HG02852 (cell line): ENCODE results near the gene CRACDL.

Experiments used
- ATAC-seq: cut with Tn5 transposase; IDR thresholded peaks from one replicate; pipeline ENCODE4 v1.9.1; 2021; ENCODE audit warnings: mild to moderate bottlenecking, moderate library complexity; ENCODE audit not compliant: unreplicated experiment

The CRACDL gene

GRCh38 chr2:98867539-98868309 lies 68.3 kb downstream of the CRACDL start:
- no peak for ATAC-seq

GRCh38 chr2:98866033-98866432 lies 70.0 kb downstream of the CRACDL start:
- ATAC-seq: no peak

- no peak for ATAC-seq
These were observed 74.4 kb downstream of the CRACDL start for GRCh38 chr2:98861601-98862000.

- no peak for ATAC-seq
These were observed 76.7 kb downstream of the CRACDL start for GRCh38 chr2:98859323-98859722.

GRCh38 chr2:98857001-98857400 lies 79.0 kb downstream of the CRACDL start:
- no peak for ATAC-seq

- ATAC-seq: no peak
These were observed 81.3 kb downstream of the CRACDL start for GRCh38 chr2:98854682-98855081.

- ATAC-seq: no peak
These were observed 83.1 kb downstream of the CRACDL start for GRCh38 chr2:98852932-98853331.

- no peak for ATAC-seq
These were observed 86.0 kb downstream of the CRACDL start for GRCh38 chr2:98850074-98850473.

GRCh38 chr2:98849113-98849512 lies 86.9 kb downstream of the CRACDL start:
- no peak for ATAC-seq

GRCh38 chr2:98847853-98848252 lies 88.2 kb downstream of the CRACDL start:
- ATAC-seq: no peak

GRCh38 chr2:98846041-98846440 lies 90.0 kb downstream of the CRACDL start:
- ATAC-seq: no peak

GRCh38 chr2:98842136-98842535 lies 93.9 kb downstream of the CRACDL start:
- ATAC-seq: no peak

- ATAC-seq: no peak
These were observed 96.7 kb downstream of the CRACDL start for GRCh38 chr2:98839292-98839691.

GRCh38 chr2:98835831-98836385 lies 100.1 kb downstream of the CRACDL start:
- no peak for ATAC-seq

- ATAC-seq: no peak
These were observed 102.1 kb downstream of the CRACDL start for GRCh38 chr2:98833917-98834263.

- no peak for ATAC-seq
These were observed 102.7 kb downstream of the CRACDL start for GRCh38 chr2:98833172-98833916.

GRCh38 chr2:98832172-98832571 lies 103.9 kb downstream of the CRACDL start:
- no peak for ATAC-seq

- no peak for ATAC-seq
These were observed 105.4 kb downstream of the CRACDL start for GRCh38 chr2:98830571-98831145.

- no peak for ATAC-seq
These were observed 106.3 kb downstream of the CRACDL start for GRCh38 chr2:98829581-98830270.

- no peak for ATAC-seq
These were observed 107.1 kb downstream of the CRACDL start for GRCh38 chr2:98828793-98829371.

- no peak for ATAC-seq
These were observed 107.7 kb downstream of the CRACDL start for GRCh38 chr2:98828369-98828744.
